Epithelial cell of esophagus (primary cell): ENCODE measurements around the gene PNMA8C.

Experiments
- DNase-seq: peaks from one replicate; pipeline ENCODE4 v3.0.0; 2010; ENCODE audit warnings: low read depth
- H3K4me3 ChIP-seq: 2 replicates; pipeline ENCODE4 v1.5.1; 2011; ENCODE audit warnings: mild to moderate bottlenecking, low read length, control low read depth
- CTCF ChIP-seq: IDR thresholded peaks from 2 replicates; pipeline ENCODE4 v1.5.1; 2011; ENCODE audit warnings: low read depth, mild to moderate bottlenecking, low read length, control low read depth, inconsistent platforms; ENCODE audit not compliant: insufficient read depth; ENCODE audit errors: missing control alignments

The PNMA8C gene

GRCh38 chr19:46387713-46388130 is 41.0 kb downstream of the PNMA8C start:
- H3K4me3 ChIP-seq, result no peak overlapping the region
- TF ChIP-seq CTCF, result no peak
- DNase-seq, result no peak

- TF ChIP-seq CTCF, result no peak
- H3K4me3 ChIP-seq, result no peak overlapping the region
- DNase-seq, result no peak
Observed at GRCh38 chr19:46386996-46387712, 41.6 kb downstream of the PNMA8C start.

GRCh38 chr19:46386151-46386550 is 42.6 kb downstream of the PNMA8C start:
- no peak for TF ChIP-seq CTCF
- H3K4me3 ChIP-seq, result no peak overlapping the region
- DNase-seq, result no peak

GRCh38 chr19:46385636-46386035 is 43.1 kb downstream of the PNMA8C start:
- no peak for TF ChIP-seq CTCF
- no peak for DNase-seq
- no peak overlapping the region for H3K4me3 ChIP-seq

GRCh38 chr19:46384396-46384795 is 44.3 kb downstream of the PNMA8C start:
- no peak for TF ChIP-seq CTCF
- H3K4me3 ChIP-seq, result no peak overlapping the region
- DNase-seq, result no peak

GRCh38 chr19:46383846-46384245 is 44.9 kb downstream of the PNMA8C start:
- H3K4me3 ChIP-seq, result no peak overlapping the region
- TF ChIP-seq CTCF, result no peak
- DNase-seq, result no peak
